Calu3 (cell line): ENCODE measurements around the gene GUCA2A. TPM values are rescaled to one million over a fixed set of nuclear protein-coding genes. Genes with fewer than 3 reads are reported as not detected.

Experiments used
- BruUV-seq: library from RNA; stranded (reverse); fragments of 400-500 nt; replicated peaks from 2 replicates; lab custom pipeline; 2021; lab: Mats Ljungman, UMichigan
- CTCF ChIA-PET: fragments of 300-600 bp; sonication (Branson Sonifier 250); formaldehyde crosslinking; loops from one replicate; lab custom pipeline; 2022; ENCODE audit warnings: antibody characterized with exemption; lab: Charles Lee
- DNase-seq: peaks from one replicate; pipeline ENCODE4 v3.0.0; 2022
- H3K27ac Mint-ChIP-seq: one replicate; pipeline ENCODE4 v1.8.0; 2022; ENCODE audit warnings: mixed read lengths; ENCODE audit not compliant: unreplicated experiment
- H3K27me3 Mint-ChIP-seq: one replicate; pipeline ENCODE4 v1.8.0; 2022; ENCODE audit warnings: mixed read lengths; ENCODE audit not compliant: unreplicated experiment
- H3K36me3 Mint-ChIP-seq: one replicate; pipeline ENCODE4 v1.8.0; 2022; ENCODE audit warnings: mild to moderate bottlenecking, moderate library complexity, mixed read lengths; ENCODE audit not compliant: insufficient read depth, unreplicated experiment
- H3K4me1 Mint-ChIP-seq: one replicate; pipeline ENCODE4 v1.8.0; 2022; ENCODE audit warnings: mild to moderate bottlenecking, low read depth, mixed read lengths; ENCODE audit not compliant: unreplicated experiment
- H3K4me3 Mint-ChIP-seq: one replicate; pipeline ENCODE4 v1.8.0; 2022; ENCODE audit warnings: mild to moderate bottlenecking, low read depth, moderate library complexity, mixed read lengths; ENCODE audit not compliant: unreplicated experiment
- H3K9me3 Mint-ChIP-seq: one replicate; pipeline ENCODE4 v1.8.0; 2022; ENCODE audit warnings: low read depth, mixed read lengths; ENCODE audit not compliant: unreplicated experiment
- intact Hi-C: fragments of 100-400 bp; cut with micrococcal nuclease; formaldehyde crosslinking; loops from one replicate; pipeline ENCODE4 v1.10.0; 2022; ENCODE audit not compliant: unreplicated experiment
- total RNA-seq: library from RNA; stranded (reverse); gene quantifications from 2 replicates; pipeline ENCODE4 v1.2.3, GENCODE V29; 2022
- TF ChIP-seq, protein P1 (sequence below): fragments of 200-600 bp; IDR thresholded peaks from one replicate; pipeline ENCODE4 v1.8.0; 2022; ENCODE audit warnings: antibody characterized with exemption; ENCODE audit not compliant: unreplicated experiment

GUCA2A gene
- total RNA-seq, 1 experiment from 2014 or later = not detected

DNA sequence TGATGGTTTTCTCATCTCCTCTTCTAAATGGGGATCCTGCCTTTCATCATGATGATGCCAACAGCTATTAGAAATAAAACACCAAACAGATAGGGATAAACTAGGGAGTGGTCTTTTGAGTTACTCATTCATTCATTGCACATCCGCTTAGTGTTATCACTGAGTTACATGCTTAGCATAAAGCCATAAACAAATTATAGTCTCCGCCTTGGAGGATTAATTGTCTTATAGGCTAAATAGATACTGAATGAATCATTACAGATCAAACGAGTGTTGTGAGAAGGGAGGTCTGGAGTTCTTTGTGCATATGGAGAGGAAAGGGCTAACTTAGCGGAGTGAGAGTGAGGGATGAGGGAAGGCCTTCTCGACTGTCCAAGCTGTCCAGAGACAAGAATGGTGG lies 31.2 kb downstream of the GUCA2A start:
- no peak for DNase-seq
- Mint-ChIP-seq H3K4me3 (no peak overlapping the region), H3K36me3 (no peaks in the 10 kb centered on the region), H3K27me3 (peaks cover 66% of the 10 kb centered on the region), H3K4me1 (no peaks in the 10 kb centered on the region), H3K27ac (no peak overlapping the region), H3K9me3 (no peaks in the 10 kb centered on the region)
- BruUV-seq = no TSS peak
- CTCF ChIA-PET = no interaction called here
- intact Hi-C loops = no loop called here
- TF ChIP-seq, protein P1, sequence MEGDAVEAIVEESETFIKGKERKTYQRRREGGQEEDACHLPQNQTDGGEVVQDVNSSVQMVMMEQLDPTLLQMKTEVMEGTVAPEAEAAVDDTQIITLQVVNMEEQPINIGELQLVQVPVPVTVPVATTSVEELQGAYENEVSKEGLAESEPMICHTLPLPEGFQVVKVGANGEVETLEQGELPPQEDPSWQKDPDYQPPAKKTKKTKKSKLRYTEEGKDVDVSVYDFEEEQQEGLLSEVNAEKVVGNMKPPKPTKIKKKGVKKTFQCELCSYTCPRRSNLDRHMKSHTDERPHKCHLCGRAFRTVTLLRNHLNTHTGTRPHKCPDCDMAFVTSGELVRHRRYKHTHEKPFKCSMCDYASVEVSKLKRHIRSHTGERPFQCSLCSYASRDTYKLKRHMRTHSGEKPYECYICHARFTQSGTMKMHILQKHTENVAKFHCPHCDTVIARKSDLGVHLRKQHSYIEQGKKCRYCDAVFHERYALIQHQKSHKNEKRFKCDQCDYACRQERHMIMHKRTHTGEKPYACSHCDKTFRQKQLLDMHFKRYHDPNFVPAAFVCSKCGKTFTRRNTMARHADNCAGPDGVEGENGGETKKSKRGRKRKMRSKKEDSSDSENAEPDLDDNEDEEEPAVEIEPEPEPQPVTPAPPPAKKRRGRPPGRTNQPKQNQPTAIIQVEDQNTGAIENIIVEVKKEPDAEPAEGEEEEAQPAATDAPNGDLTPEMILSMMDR = no peak

DNA sequence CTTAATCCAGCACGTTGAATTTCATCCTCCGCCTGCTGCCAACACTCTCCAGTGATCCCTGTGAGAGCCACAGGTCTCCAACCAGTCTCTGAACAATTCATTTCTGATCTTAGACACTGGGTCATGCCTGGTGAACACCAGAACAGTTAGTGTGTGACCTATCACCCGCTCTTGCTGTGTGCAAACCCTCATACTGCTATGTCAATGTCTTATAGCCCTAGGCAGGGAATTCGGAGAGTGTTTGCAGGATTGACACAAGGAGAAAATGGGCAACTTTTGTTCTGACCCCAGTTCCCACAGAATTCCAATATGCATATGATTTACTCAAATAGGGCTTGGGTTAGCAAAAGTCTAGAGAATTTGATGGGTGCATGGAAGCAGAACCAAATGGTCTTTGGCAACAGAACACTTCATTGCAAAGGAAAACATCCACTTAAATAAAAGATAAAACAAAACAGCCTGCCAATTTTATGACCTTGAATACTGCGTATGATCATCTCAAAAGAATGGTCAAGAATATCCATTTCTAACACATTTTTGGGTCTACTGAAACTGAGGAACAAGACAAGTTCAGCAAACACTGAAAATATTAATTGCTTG lies 34.4 kb downstream of the GUCA2A start:
- Mint-ChIP-seq H3K4me1 (no peaks in the 10 kb centered on the region), H3K4me3 (no peak overlapping the region), H3K27me3 (peaks cover 69% of the 10 kb centered on the region), H3K27ac (no peak overlapping the region), H3K36me3 (no peaks in the 10 kb centered on the region), H3K9me3 (no peaks in the 10 kb centered on the region)
- no peak for DNase-seq
- TF ChIP-seq, protein P1 = no peak
- intact Hi-C loops = no loop called here
- no TSS peak for BruUV-seq
- CTCF ChIA-PET = no interaction called here

DNA sequence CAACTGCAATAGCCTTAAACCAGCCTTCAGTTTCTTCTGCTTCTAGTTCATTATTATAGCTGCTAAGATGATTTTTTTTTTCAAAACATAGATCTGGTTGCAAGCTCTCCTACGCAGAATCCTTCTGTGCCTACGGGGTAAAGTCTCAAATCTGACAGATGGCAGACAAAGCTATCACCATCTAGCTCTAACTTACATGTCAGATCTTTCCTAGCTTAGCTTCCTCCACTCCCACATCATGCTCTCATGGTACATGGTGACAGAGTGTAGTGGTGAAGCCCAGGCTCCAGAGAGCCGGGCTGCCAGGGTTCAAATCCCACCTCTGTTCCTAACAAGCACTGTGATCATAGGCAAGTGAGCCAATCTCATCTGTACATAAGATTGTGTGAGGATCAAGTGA lies 35.6 kb downstream of the GUCA2A start:
- CTCF ChIA-PET = no interaction called here

DNA sequence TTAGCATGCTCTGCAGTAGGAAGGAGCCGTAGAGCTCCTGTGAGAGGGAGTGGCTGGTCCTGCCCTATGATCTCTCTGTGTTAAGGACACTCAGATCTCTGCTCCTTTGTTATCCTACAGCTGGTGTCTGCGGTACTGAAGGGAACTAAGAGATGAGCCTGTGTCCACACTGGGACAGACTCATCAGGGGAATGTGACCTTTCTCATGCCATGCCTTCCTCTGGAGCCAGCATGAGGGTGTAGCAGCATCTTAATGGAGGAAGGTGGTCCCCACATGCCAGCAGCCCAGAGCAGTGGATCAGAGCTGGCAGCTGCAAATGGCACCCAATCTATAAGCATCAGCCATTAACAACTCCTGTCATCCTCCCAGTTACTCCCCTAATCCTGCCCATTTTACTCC lies 36.0 kb downstream of the GUCA2A start:
- TF ChIP-seq, protein P1 = no peak
- no TSS peak for BruUV-seq
- Mint-ChIP-seq H3K4me1 (no peaks in the 10 kb centered on the region), H3K36me3 (no peaks in the 10 kb centered on the region), H3K4me3 (no peak overlapping the region), H3K27ac (no peak overlapping the region), H3K27me3 (peaks cover 52% of the 10 kb centered on the region), H3K9me3 (peaks cover under 1% of the 10 kb centered on the region)
- no peak for DNase-seq
- intact Hi-C loops = no loop called here
- CTCF ChIA-PET = no interaction called here

More for the DNA sequence above, 35.6 kb downstream of the GUCA2A start:
- H3K9me3 Mint-ChIP-seq = no peaks in the 10 kb centered on the region
- H3K27me3 Mint-ChIP-seq = peaks cover 57% of the 10 kb centered on the region
- no TSS peak for BruUV-seq
- H3K4me1 Mint-ChIP-seq = no peaks in the 10 kb centered on the region
- no peak overlapping the region for H3K27ac Mint-ChIP-seq
- no peak overlapping the region for H3K4me3 Mint-ChIP-seq
- TF ChIP-seq, protein P1 = no peak
- H3K36me3 Mint-ChIP-seq = no peaks in the 10 kb centered on the region
- DNase-seq = no peak
- intact Hi-C loops = no loop called here
